Cerebellar nuclear complex (tissue), 1 donor: ENCODE results near the gene ARHGAP1.
A peak's percentile ranks its signal among the peaks of the same experiment; 100 is the strongest.

Experiments
- DNase-seq, 2 experiments: peaks; one replicate each; lab custom pipeline; 2025; lab: John Stamatoyannopoulos, UW

Gene ARHGAP1

GRCh38 chr11:46700241-46701077 is at the start of gene ARHGAP1, which contains the start of gene ZNF408:
Gene ARHGAP1 (minus strand): TSS chr11:46700619. CDS start chr11:46696107, 4,512 bp downstream.
Gene ZNF408 (plus strand): TSS chr11:46701031. CDS start chr11:46701048, 17 bp downstream.
- peak; percentile 68 to 90 for DNase-seq

- DNase-seq, result no peak
Measured at GRCh38 chr11:46747150-46747549, 46.7 kb upstream of the ARHGAP1 start.

- no peak for DNase-seq
Measured at GRCh38 chr11:46745995-46746394, 45.6 kb upstream of the ARHGAP1 start.

GRCh38 chr11:46745328-46745727 is 44.9 kb upstream of the ARHGAP1 start:
- no peak for DNase-seq

GRCh38 chr11:46743693-46744339 is 43.4 kb upstream of the ARHGAP1 start:
- no peak for DNase-seq

- DNase-seq, result no peak
Measured at GRCh38 chr11:46743043-46743442, 42.6 kb upstream of the ARHGAP1 start.

- no peak for DNase-seq
Measured at GRCh38 chr11:46741600-46742484, 41.4 kb upstream of the ARHGAP1 start.

- DNase-seq, result no peak
Measured at GRCh38 chr11:46738887-46739286, 38.5 kb upstream of the ARHGAP1 start.

- DNase-seq, result no peak
Measured at GRCh38 chr11:46737699-46738098, 37.3 kb upstream of the ARHGAP1 start.

- no peak for DNase-seq
Measured at GRCh38 chr11:46736615-46737014, 36.2 kb upstream of the ARHGAP1 start.

- DNase-seq, result no peak
Measured at GRCh38 chr11:46736146-46736545, 35.7 kb upstream of the ARHGAP1 start.

GRCh38 chr11:46733234-46733633 is 32.8 kb upstream of the ARHGAP1 start:
- DNase-seq, result no peak

GRCh38 chr11:46731545-46731944 is 31.1 kb upstream of the ARHGAP1 start:
- no peak for DNase-seq

GRCh38 chr11:46729110-46730027 is 28.9 kb upstream of the ARHGAP1 start:
- DNase-seq, result no peak

- no peak for DNase-seq
Measured at GRCh38 chr11:46728659-46729040, 28.2 kb upstream of the ARHGAP1 start.

- no peak for DNase-seq
Measured at GRCh38 chr11:46727952-46728658, 27.7 kb upstream of the ARHGAP1 start.

GRCh38 chr11:46726206-46726862 is 25.9 kb upstream of the ARHGAP1 start:
- no peak for DNase-seq

GRCh38 chr11:46725338-46726205 is 25.2 kb upstream of the ARHGAP1 start:
- no peak for DNase-seq

GRCh38 chr11:46724088-46724487 is 23.7 kb upstream of the ARHGAP1 start:
- DNase-seq, result no peak
